Heart right ventricle (tissue), 16 donors: Measurements from ENCODE around the gene NAV3. TPM values are rescaled to one million over a fixed set of nuclear protein-coding genes. Genes with fewer than 3 reads are reported as not detected.

ENCODE experiments used
- ATAC-seq, 8 donors: fragments of 200-7000 bp; cut with Tn5 transposase; one replicate each; pipeline ENCODE4 v1.9.1; 2020; ENCODE audit warnings: mild to moderate bottlenecking in 8 of 8, moderate library complexity in 8 of 8, moderate number of reproducible peaks in 1 of 8
- DNase-seq, 2 donors: peaks; one replicate each; pipeline ENCODE4 v3.0.0-alpha.2; 2020
- H3K27ac ChIP-seq, 10 donors: fragments of 200-600 bp; sonication (generic) in 2 of 10; one replicate each; pipeline versions ENCODE4 v1.5.0 to v1.8.0; 2020 to 2022; ENCODE audit warnings: mild to moderate bottlenecking in 3 of 10
- H3K27me3 ChIP-seq, 7 donors: fragments of 200-600 bp; one replicate each; pipeline ENCODE4 v1.8.0; 2021 to 2022; ENCODE audit warnings: mild to moderate bottlenecking in 2 of 7
- H3K36me3 ChIP-seq, 9 donors: fragments of 200-600 bp; sonication (generic) in 1 of 9; one replicate each; pipeline versions ENCODE4 v1.5.0 to v1.8.0; 2020 to 2022; ENCODE audit warnings: mild to moderate bottlenecking in 2 of 9
- H3K4me1 ChIP-seq, 9 donors: fragments of 200-600 bp; sonication (generic) in 1 of 9; one replicate each; pipeline versions ENCODE4 v1.5.0 to v1.8.0; 2020 to 2022; ENCODE audit warnings: mild to moderate bottlenecking in 4 of 9
- H3K4me3 ChIP-seq, 10 donors: fragments of 200-600 bp; sonication (generic) in 2 of 10; one replicate each; pipeline versions ENCODE4 v1.5.0 to v1.8.0; 2020 to 2022; ENCODE audit warnings: mild to moderate bottlenecking in 7 of 10, moderate library complexity in 2 of 10
- H3K9me3 ChIP-seq, 11 donors: fragments of 200-600 bp in 10 of 11; sonication (generic) in 2 of 11; one replicate each; pipeline versions ENCODE4 v1.5.0 to v1.8.0; 2013 to 2022; ENCODE audit warnings: mild to moderate bottlenecking in 2 of 11, control low read depth in 1 of 11, moderate library complexity in 1 of 11
- CTCF ChIP-seq, 9 donors: fragments of 200-600 bp; sonication (generic) in 2 of 9; IDR thresholded peaks; one replicate each; pipeline versions ENCODE4 v1.5.0 to v1.8.0; 2021 to 2022; ENCODE audit warnings: antibody characterized with exemption in 9 of 9, mild to moderate bottlenecking in 5 of 9, moderate library complexity in 1 of 9
- WGBS, 2 donors: extraction: QIAGEN DNeasy Blood & Tissue Kit; methylation state at CpG; one replicate each; pipeline ENCODE4 v1.1.7; 2013; ENCODE audit warnings: inconsistent platforms in 1 of 2; 5-methylcytosine and 5-hydroxymethylcytosine counted together
- intact Hi-C, 10 donors: fragments of 100-400 bp; cut with DNase I; formaldehyde crosslinking; loops; one replicate each; pipeline versions ENCODE4 v1.11.1 to v1.14.2; 2022
- polyA plus RNA-seq, 2 donors: library from polyadenylated mRNA; stranded (reverse); fragments of 200-250 nt; gene quantifications; one replicate each; pipeline ENCODE4 v1.2.3, GENCODE V29; 2013
- total RNA-seq, 10 donors: library from RNA; stranded (reverse); fragmentation: NEBNext Ultra II Directional in 3 of 10; extraction: Animal tissue kit (Norgen Biotek cat#: 25700) in 3 of 10; gene quantifications; one replicate each; pipeline versions ENCODE4 v1.2.1 to v1.2.4, GENCODE V29; 2021 to 2023
- donor health status: Arrhythmogenic right ventricular cardiomyopathy.
- donor health status: ischemic (EF 13 %, LVEDD 7.1; RV severe dilation, severe dysfunction).
- donor health status: healthy with polysubstance abuse.
- donor health status: DM: no; HTN: yes; CAD: no.
- donor health status: DM: no; HTN: no; CAD: no.
- donor health status: ischemic (EF 25% LVEDD 6.9; RV normal size, moderate dysfunction).
- donor health status: ischemic (EF 25% LVEDD 5.7; RV mildly dilated, moderate dysfunction).
- donor health status: healthy.
- donor health status: DM: yes; HTN: yes; CAD: no.
- donor health status: Ischemic cardiomyopathy.
- donor health status: ischemic (EF 35%, LVEDD 5.7; RV mildly dilated, moderate dysfunction).
- donor health status: nonischemic (EF 11% LVEDD 7.7; RV severe dilation, severe dysfunction).
- donor health status: DM: yes; HTN: yes; CAD: no.
- donor health status: PGD.
- donor health status: ischemic (EF 29% LVEDD 5.4; RV normal size, mild dysfunction).
- donor health status: nonischemic (EF 23%, LVEDD 6.1; RV moderate dilation, normal function).

NAV3 gene
- total and polyA plus RNA-seq, 12 donors = 0.91 to 7.6 (median 4.6) TPM

GRCh38 chr12:78185109-78185508 lies 354.4 kb downstream of the NAV3 start:
- no peak overlapping the region for H3K27ac ChIP-seq
- DNase-seq (no peak), ATAC-seq (no peak)
- no peaks in the 10 kb centered on the region for H3K9me3 ChIP-seq
- no peak overlapping the region for H3K4me3 ChIP-seq
- no peaks in the 10 kb centered on the region for H3K4me1 ChIP-seq
- TF ChIP-seq CTCF (IDR thresholded peaks at IDR 0.05) = no peak
- no peaks in the 10 kb centered on the region for H3K27me3 ChIP-seq
- intact Hi-C loops = no loop called here
- H3K36me3 ChIP-seq = peaks cover 0 to 33% (median 0%) of the 10 kb centered on the region in 9 donors

- no peak for ATAC-seq
- H3K36me3 ChIP-seq = peaks cover 0 to 28% (median 0%) of the 10 kb centered on the region in 9 donors
- H3K27me3 ChIP-seq = no peaks in the 10 kb centered on the region
- no peak for TF ChIP-seq CTCF (IDR thresholded peaks at IDR 0.05)
- no peak for DNase-seq
- no peaks in the 10 kb centered on the region for H3K9me3 ChIP-seq
- 93 to 96% methylated on average over 2 of the region's 2 CpGs for WGBS, 2 donors
- H3K4me3 ChIP-seq = no peak overlapping the region
- H3K4me1 ChIP-seq = no peaks in the 10 kb centered on the region
- intact Hi-C loops = no loop called here
- no peak overlapping the region for H3K27ac ChIP-seq
Observed at GRCh38 chr12:78185651-78186050, 355.0 kb downstream of the NAV3 start.

GRCh38 chr12:78186670-78187069 lies 356.0 kb downstream of the NAV3 start:
- Histone ChIP-seq H3K27ac (no peak overlapping the region), H3K4me3 (no peak overlapping the region), H3K4me1 (no peaks in the 10 kb centered on the region), H3K27me3 (no peaks in the 10 kb centered on the region), H3K9me3 (no peaks in the 10 kb centered on the region), H3K36me3 (peaks cover 0 to 25% (median 0%) of the 10 kb centered on the region in 9 donors)
- WGBS, 2 donors = 88 to 100% methylated on average over 1 of the region's 1 CpG
- DNase-seq = no peak
- intact Hi-C loops = no loop called here
- TF ChIP-seq CTCF (IDR thresholded peaks at IDR 0.05) = no peak
- ATAC-seq = no peak

GRCh38 chr12:78187741-78188140 lies 357.0 kb downstream of the NAV3 start:
- Histone ChIP-seq H3K9me3 (no peaks in the 10 kb centered on the region), H3K4me3 (no peak overlapping the region), H3K27me3 (no peaks in the 10 kb centered on the region), H3K36me3 (peaks cover 0 to 19% (median 0%) of the 10 kb centered on the region in 9 donors), H3K4me1 (no peaks in the 10 kb centered on the region), H3K27ac (no peak overlapping the region)
- 79 to 83% methylated on average over 2 of the region's 2 CpGs for WGBS, 2 donors
- intact Hi-C loops = no loop called here
- no peak for DNase-seq
- no peak for ATAC-seq
- no peak for TF ChIP-seq CTCF (IDR thresholded peaks at IDR 0.05)
